HCT116 (cell line): ENCODE data around the gene CDH13. TPM values are rescaled to one million over a fixed set of nuclear protein-coding genes. Genes with fewer than 3 reads are reported as not detected.

ENCODE experiments used
- ATAC-seq: fragments of 200-7000 bp; cut with Tn5 transposase; 2 replicates; pipeline ENCODE4 v1.9.1; 2020; ENCODE audit warnings: mild to moderate bottlenecking, moderate library complexity
- BruUV-seq: library from RNA; stranded (reverse); fragments of 400-500 nt; replicated peaks from 2 replicates; lab custom pipeline; 2021; lab: Mats Ljungman, UMichigan
- CTCF ChIA-PET: fragments of 300-600 bp; sonication (Branson Sonifier 250); formaldehyde crosslinking; loops from one replicate; lab custom pipeline; 2021; ENCODE audit warnings: antibody characterized with exemption; lab: Charles Lee
- POLR2A ChIA-PET: fragments of 300-600, 350-600 bp; sonication (Branson Sonifier 250); formaldehyde crosslinking; loops from one replicate; lab custom pipeline; 2021; ENCODE audit warnings: antibody characterized with exemption; lab: Charles Lee
- RAD21 ChIA-PET, 2 experiments: fragments of 300-600 bp; sonication (Branson Sonifier 250); formaldehyde crosslinking; loops; one replicate each; lab custom pipeline; 2023; ENCODE audit warnings: low total read pairs in 2 of 2; ENCODE audit not compliant: uncharacterized antibody in 2 of 2, unreplicated experiment in 2 of 2, low non-redundant PET in 1 of 2; lab: Charles Lee
- DNase-seq: peaks from one replicate; pipeline ENCODE4 v3.0.0-alpha.2; 2010; ENCODE audit warnings: low read depth, low spot score
- H2AFZ ChIP-seq: fragments of 200-600 bp; shearing (Covaris generic), sonication (generic); 2 replicates; pipeline ENCODE4 v1.6.1; 2017; ENCODE audit warnings: low read depth, mixed run types, mixed read lengths, antibody characterized with exemption, low read length; ENCODE audit not compliant: poor library complexity, severe bottlenecking
- H3K27ac ChIP-seq: 2 replicates; pipeline ENCODE4 v1.5.1; 2012; ENCODE audit warnings: low read depth, low read length
- H3K27me3 ChIP-seq: fragments of 200-600 bp; sonication (generic); 2 replicates; pipeline ENCODE4 v1.6.1; 2016; ENCODE audit warnings: mixed run types, low read length, mixed read lengths; ENCODE audit not compliant: insufficient read depth
- H3K36me3 ChIP-seq, 2 experiments: fragments of 200-500 bp in 1 of 2; fragments of 200-600 bp in 1 of 2; sonication (Bioruptor generic) in 1 of 2; sonication (generic) in 1 of 2; 2 replicates each; pipeline versions ENCODE4 v1.5.1 to v1.6.1; 2014 to 2016; ENCODE audit warnings: low read length in 2 of 2, inconsistent platforms in 1 of 2, mixed read lengths in 1 of 2, mixed run types in 1 of 2; ENCODE audit not compliant: insufficient read depth in 2 of 2, control insufficient read depth in 1 of 2
- H3K4me1 ChIP-seq, 2 experiments: fragments of 200-600 bp in 1 of 2; sonication (generic) in 1 of 2; 2 replicates each; pipeline versions ENCODE4 v1.5.1 to v1.6.1; 2012 to 2017; ENCODE audit warnings: low read length in 2 of 2, inconsistent platforms in 1 of 2, mild to moderate bottlenecking in 1 of 2, mixed read lengths in 1 of 2, mixed run types in 1 of 2, moderate library complexity in 1 of 2; ENCODE audit not compliant: insufficient read depth in 2 of 2, control insufficient read depth in 1 of 2
- H3K4me2 ChIP-seq: fragments of 200-600 bp; sonication (generic); 2 replicates; pipeline ENCODE4 v1.6.1; 2017; ENCODE audit warnings: mixed run types, low read length, mixed read lengths
- H3K4me3 ChIP-seq, 2 experiments: fragments of 200-600 bp in 1 of 2; sonication (generic) in 1 of 2; replicated peaks in 1 of 2; 2 replicates each; pipeline ENCODE4 v1.5.1; 2011 to 2016; ENCODE audit warnings: low read length in 2 of 2, control low read depth in 1 of 2, low read depth in 1 of 2, mild to moderate bottlenecking in 1 of 2, mixed read lengths in 1 of 2, mixed run types in 1 of 2
- H3K79me2 ChIP-seq: fragments of 200-600 bp; sonication (generic); 2 replicates; pipeline ENCODE4 v1.6.1; 2017; ENCODE audit warnings: mild to moderate bottlenecking, mixed run types, low read length, moderate library complexity, mixed read lengths; ENCODE audit not compliant: insufficient read depth
- H3K9ac ChIP-seq: fragments of 200-600 bp; sonication (generic); 2 replicates; pipeline ENCODE4 v1.6.1; 2016; ENCODE audit warnings: low read length, mixed read lengths
- H3K9me2 ChIP-seq: fragments of 200-600 bp; sonication (generic), shearing (Covaris generic); 2 replicates; pipeline ENCODE4 v1.6.1; 2017; ENCODE audit warnings: mixed run types, mild to moderate bottlenecking, moderate library complexity; ENCODE audit not compliant: insufficient read depth
- H3K9me3 ChIP-seq, 2 experiments: fragments of 200-500 bp in 1 of 2; fragments of 200-600 bp in 1 of 2; sonication (Bioruptor generic) in 1 of 2; sonication (generic) in 1 of 2; 2 replicates each; pipeline ENCODE4 v1.6.1; 2014 to 2017; ENCODE audit warnings: low read length in 2 of 2, mixed read lengths in 2 of 2, inconsistent platforms in 1 of 2, low read depth in 1 of 2, mild to moderate bottlenecking in 1 of 2, mixed run types in 1 of 2, moderate library complexity in 1 of 2; ENCODE audit not compliant: control insufficient read depth in 1 of 2, insufficient read depth in 1 of 2
- H4K20me1 ChIP-seq: fragments of 200-600 bp; sonication (generic), shearing (Covaris generic); 2 replicates; pipeline ENCODE4 v1.6.1; 2017; ENCODE audit warnings: mixed run types, mild to moderate bottlenecking, moderate library complexity; ENCODE audit not compliant: insufficient read depth
- CBX3 ChIP-seq: IDR thresholded peaks from 2 replicates; pipeline ENCODE4 v1.6.1; 2012; ENCODE audit warnings: low read depth
- RAD21 ChIP-seq: IDR thresholded peaks from 2 replicates; pipeline ENCODE4 v1.6.1; 2012; ENCODE audit warnings: low read depth, mild to moderate bottlenecking
- SP1 ChIP-seq: IDR thresholded peaks from 2 replicates; pipeline ENCODE4 v1.6.1; 2012; ENCODE audit warnings: low read depth
- ZFX ChIP-seq: fragments of 450-650 bp; IDR thresholded peaks from 2 replicates; pipeline ENCODE4 v1.6.1; 2017
- ZNF274 ChIP-seq: fragments of 200-500 bp; sonication (Bioruptor generic); IDR thresholded peaks from 2 replicates; pipeline ENCODE4 v1.6.1; 2014; ENCODE audit warnings: mild to moderate bottlenecking, low read depth, low read length, inconsistent platforms
- intact Hi-C: fragments of 100-400 bp; cut with micrococcal nuclease; formaldehyde crosslinking; loops from 2 replicates; pipeline ENCODE4 v1.10.0; 2022
- total RNA-seq: library from RNA; stranded (reverse); gene quantifications from one replicate; pipeline ENCODE4 v1.2.1, GENCODE V29; 2021; ENCODE audit not compliant: unreplicated experiment
- TF ChIP-seq, protein P1 (sequence below): IDR thresholded peaks from 2 replicates; pipeline ENCODE4 v1.6.1; 2012

The CDH13 gene
- total RNA-seq, 1 experiment from 2014 or later: not detected

DNA sequence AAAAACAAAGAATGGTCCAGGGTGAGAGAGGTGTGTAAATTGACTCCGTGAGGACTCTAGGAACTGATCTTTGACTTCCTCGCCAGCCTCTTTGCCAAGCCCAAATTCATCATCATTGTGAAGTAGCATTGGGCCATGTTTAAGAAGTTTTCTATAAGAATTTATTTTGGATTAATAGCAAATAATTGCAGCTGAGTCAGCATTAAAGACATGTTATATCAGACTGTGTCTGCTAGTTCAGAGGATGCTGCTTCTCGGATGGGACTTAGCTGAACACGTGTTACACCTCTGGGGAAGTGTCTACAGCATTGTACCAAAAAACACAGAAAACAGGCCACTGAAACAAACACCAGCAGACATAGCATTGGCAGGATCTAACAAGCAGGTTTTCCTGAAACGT lies 366.6 kb downstream of the CDH13 start (continued):
- TF ChIP-seq CBX3 (no peak), SP1 (no peak)

DNA sequence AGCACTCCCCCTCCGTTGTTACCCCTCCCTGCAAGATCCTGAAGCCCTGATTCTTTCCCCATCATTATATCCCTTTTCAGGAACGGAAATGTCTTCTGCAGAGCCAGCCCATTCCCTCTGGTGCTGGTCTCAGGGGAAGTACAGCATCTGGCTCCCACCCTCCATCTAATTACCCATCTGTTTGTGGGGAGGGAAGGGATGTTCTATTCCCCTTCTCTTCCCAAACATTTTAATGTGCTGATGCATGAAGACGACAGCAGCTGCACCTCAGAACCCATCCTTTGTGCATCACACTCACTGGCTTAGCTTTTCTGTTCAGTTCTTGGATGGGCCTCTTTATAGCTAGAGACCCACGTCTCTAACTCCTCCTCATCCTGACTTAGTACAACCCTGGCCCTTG lies 367.2 kb downstream of the CDH13 start:
- RAD21 ChIA-PET: no interaction called here
- H3K36me3 ChIP-seq: no peaks in the 10 kb centered on the region
- peaks cover 27 to 41% of the 10 kb centered on the region in 2 experiments; a peak in 2 of 4 replicates for H3K9me3 ChIP-seq
- H4K20me1 ChIP-seq: no peaks in the 10 kb centered on the region
- intact Hi-C loops: no loop called here
- BruUV-seq: no TSS peak
- TF ChIP-seq ZFX (0 out of 2 replicates have a peak, but pooled peaks have one; percentile 21), RAD21 (no peak)
- ATAC-seq (no peak), DNase-seq (no peak)
- H3K4me1 ChIP-seq: no peaks in the 10 kb centered on the region
- H2AFZ ChIP-seq: no peak overlapping the region
- H3K4me3 ChIP-seq: no peak overlapping the region
- H3K27ac ChIP-seq: no peak overlapping the region
- no peaks in the 10 kb centered on the region for H3K9me2 ChIP-seq
- no peak overlapping the region for H3K9ac ChIP-seq
- no peaks in the 10 kb centered on the region for H3K27me3 ChIP-seq
- no peaks in the 10 kb centered on the region for H3K79me2 ChIP-seq
- POLR2A ChIA-PET: no interaction called here
- H3K4me2 ChIP-seq: no peak overlapping the region
- CTCF ChIA-PET: no interaction called here

DNA sequence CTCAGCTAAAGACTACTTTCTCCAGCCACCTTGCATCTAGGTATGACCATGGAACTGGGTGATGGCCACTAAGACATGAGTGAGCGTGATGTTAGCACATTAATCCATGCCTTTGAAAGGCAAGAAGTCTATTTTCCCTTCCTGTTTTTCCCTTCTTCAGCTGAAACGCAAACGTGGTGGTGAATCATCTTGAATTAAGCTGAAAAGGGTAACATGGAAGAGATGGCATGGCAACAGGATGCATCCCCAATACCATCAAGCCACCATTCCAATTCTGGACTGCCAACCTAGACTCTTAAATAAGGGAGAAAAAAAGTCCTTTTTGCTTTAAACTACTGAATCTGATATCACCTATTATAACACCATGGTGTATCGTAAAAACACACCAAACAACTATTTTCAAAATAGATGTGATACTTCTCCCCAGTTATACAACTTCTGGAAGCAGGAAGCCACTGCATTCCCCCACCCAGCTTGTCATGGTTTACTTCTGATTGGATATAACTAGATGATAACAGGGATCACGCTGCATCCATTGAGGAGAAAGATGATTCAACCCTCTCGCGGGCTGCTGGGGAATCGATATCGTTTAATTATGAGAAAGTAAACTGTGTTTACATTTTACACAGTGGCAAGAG lies 368.6 kb downstream of the CDH13 start:
- Histone ChIP-seq H3K79me2 (no peaks in the 10 kb centered on the region), H3K9ac (no peak overlapping the region), H3K27ac (no peak overlapping the region), H3K4me1 (no peaks in the 10 kb centered on the region), H3K4me3 (no peak overlapping the region), H3K9me2 (no peaks in the 10 kb centered on the region), H3K4me2 (no peak overlapping the region), H3K27me3 (no peaks in the 10 kb centered on the region), H2AFZ (no peak overlapping the region), H3K36me3 (no peaks in the 10 kb centered on the region), H4K20me1 (no peaks in the 10 kb centered on the region), H3K9me3 (peaks cover 27 to 37% of the 10 kb centered on the region in 2 experiments; a peak in 2 of 4 replicates)
- POLR2A ChIA-PET: no interaction called here
- BruUV-seq: no TSS peak
- ATAC-seq (no peak), DNase-seq (no peak)
- intact Hi-C loops: no loop called here
- TF ChIP-seq ZNF274: no peak
- TF ChIP-seq, protein P1, sequence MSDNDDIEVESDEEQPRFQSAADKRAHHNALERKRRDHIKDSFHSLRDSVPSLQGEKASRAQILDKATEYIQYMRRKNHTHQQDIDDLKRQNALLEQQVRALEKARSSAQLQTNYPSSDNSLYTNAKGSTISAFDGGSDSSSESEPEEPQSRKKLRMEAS: no peak
- RAD21 ChIA-PET: no interaction called here
- CTCF ChIA-PET: no interaction called here
